GM23338 (cell line): ENCODE data around the gene TMEM165.

ENCODE experiments used
- CREB1 ChIP-seq: fragments of 250-450 bp; sonication (Bioruptor Pico); IDR thresholded peaks from 2 replicates; pipeline ENCODE4 v1.5.0; 2020; ENCODE audit warnings: low read depth, mild to moderate bottlenecking, moderate library complexity
- CTCF ChIP-seq, 2 experiments: fragments of 200-600 bp in 1 of 2; sonication (generic) in 1 of 2; conservative IDR thresholded peaks; 2 replicates each; pipeline versions ENCODE4 v1.5.1 to v1.6.1; 2016 to 2017; ENCODE audit warnings: antibody characterized with exemption in 2 of 2, low read depth in 2 of 2, mild to moderate bottlenecking in 2 of 2, moderate library complexity in 1 of 2
- REST ChIP-seq: IDR thresholded peaks from one replicate; pipeline ENCODE4 v1.6.1; 2018; ENCODE audit warnings: antibody characterized with exemption; ENCODE audit not compliant: unreplicated experiment

DNA sequence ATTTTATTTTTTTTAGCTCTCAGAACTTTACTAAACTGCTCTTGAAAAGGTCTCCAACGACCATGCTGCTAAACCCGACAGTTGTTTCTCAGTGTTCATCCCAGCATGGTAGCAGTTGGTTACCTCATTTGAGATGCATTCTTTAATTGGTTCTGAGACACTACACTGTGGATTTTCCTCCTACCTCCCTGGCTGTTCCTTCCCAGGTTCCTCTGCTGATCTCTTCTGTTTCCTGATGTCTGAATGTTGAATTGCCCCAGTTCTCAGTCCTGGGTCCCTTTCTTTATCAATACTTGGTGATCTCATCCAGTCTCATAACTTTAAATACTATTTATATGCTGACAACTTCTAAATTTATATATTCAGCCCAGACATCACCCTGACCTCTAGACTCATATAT lies 19.1 kb upstream of the TMEM165 start:
- TF ChIP-seq CTCF (conservative IDR thresholded peaks at IDR 0.05; ENCODE audit: low read depth in 2 of 2), result no peak
- TF ChIP-seq REST, result no peak
- no peak for TF ChIP-seq CREB1 (CRISPR knock-in tag)
